Measurements from ENCODE around the gene KRT81.
"Not testable (repeated sequence)": the region's sequence is repeated elsewhere in the genome, so short reads cannot be mapped to it uniquely, and the experiment has no call there.

Gene KRT81

DNA sequence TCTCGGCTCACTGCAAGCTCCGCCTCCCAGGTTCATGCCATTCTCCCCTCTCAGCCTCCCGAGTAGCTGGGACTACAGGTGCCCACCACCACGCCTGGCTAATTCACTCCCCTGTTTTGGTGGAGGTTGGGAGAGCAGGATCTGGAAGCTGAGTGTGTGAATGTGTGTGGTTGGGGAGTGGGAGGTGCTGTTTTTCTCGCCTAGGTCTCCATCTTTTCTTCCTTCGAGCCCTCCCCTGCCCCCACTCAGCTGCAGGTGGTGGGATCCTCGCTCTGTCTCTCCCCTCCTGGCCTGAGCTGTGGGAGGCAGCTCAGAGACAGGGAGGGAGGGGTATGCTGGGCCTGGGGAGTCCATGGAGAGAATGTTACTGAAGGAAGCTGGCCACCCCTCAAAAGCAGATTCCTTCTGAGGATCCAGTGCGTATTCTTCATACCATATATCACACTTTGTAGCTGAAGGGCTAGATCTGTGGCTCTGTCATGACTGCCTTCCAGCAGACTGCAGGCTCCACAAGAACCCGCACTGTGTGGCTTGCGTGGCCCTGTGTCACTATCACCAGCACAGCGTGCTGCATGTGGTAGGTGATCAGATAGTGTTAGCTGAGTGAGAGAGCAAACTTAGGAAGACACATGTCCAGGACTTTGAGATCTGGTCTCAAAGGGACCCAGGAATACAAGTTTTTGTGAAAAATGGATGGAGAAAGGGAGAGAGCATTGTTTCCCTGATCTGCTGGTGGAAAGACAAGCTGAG lies 27.1 kb upstream of the KRT81 start:
- no peak for DNase-seq (ENCODE audit: low read depth)
- TF ChIP-seq, protein P1, sequence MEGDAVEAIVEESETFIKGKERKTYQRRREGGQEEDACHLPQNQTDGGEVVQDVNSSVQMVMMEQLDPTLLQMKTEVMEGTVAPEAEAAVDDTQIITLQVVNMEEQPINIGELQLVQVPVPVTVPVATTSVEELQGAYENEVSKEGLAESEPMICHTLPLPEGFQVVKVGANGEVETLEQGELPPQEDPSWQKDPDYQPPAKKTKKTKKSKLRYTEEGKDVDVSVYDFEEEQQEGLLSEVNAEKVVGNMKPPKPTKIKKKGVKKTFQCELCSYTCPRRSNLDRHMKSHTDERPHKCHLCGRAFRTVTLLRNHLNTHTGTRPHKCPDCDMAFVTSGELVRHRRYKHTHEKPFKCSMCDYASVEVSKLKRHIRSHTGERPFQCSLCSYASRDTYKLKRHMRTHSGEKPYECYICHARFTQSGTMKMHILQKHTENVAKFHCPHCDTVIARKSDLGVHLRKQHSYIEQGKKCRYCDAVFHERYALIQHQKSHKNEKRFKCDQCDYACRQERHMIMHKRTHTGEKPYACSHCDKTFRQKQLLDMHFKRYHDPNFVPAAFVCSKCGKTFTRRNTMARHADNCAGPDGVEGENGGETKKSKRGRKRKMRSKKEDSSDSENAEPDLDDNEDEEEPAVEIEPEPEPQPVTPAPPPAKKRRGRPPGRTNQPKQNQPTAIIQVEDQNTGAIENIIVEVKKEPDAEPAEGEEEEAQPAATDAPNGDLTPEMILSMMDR (IDR thresholded peaks at IDR 0.05; ENCODE audit: low read depth, low read length, missing control alignments), result no peak
- no peak overlapping the region for H3K4me3 ChIP-seq (ENCODE audit: low read depth, low read length)

- TF ChIP-seq, protein P1 (IDR thresholded peaks at IDR 0.05; ENCODE audit: low read depth, low read length, missing control alignments), result no peak
- no peak for DNase-seq (ENCODE audit: low read depth)
- no peak overlapping the region for H3K4me3 ChIP-seq (ENCODE audit: low read depth, low read length)
These were observed 26.2 kb upstream of the KRT81 start for GRCh38 chr12:52317468-52318052.

- no peak overlapping the region for H3K4me3 ChIP-seq (ENCODE audit: low read depth, low read length)
- DNase-seq (ENCODE audit: low read depth), result no peak
- TF ChIP-seq, protein P1 (IDR thresholded peaks at IDR 0.05; ENCODE audit: low read depth, low read length, missing control alignments), result no peak
These were observed 25.4 kb upstream of the KRT81 start for GRCh38 chr12:52316701-52317100.

DNA sequence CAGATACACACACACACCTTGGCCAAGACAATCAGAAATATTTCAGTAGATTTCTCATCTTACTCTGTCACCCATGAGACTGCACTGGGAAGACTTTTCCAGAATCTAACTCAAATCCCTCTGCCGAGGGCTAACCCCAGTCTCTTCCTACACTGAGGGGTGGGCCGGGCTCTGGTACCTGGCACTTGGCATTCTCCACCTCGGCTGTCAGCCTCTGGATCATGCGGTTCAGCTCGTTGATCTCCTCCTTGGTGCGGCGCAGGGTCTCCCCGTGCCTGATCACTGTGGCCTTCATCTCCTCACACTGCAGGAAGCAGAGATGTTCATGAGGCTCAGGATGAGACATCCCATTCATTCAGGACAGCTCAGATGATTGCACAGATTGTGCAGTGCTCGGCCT lies 25.0 kb upstream of the KRT81 start:
- no peak for DNase-seq (ENCODE audit: low read depth)
- no peak overlapping the region for H3K4me3 ChIP-seq (ENCODE audit: low read depth, low read length)
- TF ChIP-seq, protein P1 (IDR thresholded peaks at IDR 0.05; ENCODE audit: low read depth, low read length, missing control alignments), result no peak

DNA sequence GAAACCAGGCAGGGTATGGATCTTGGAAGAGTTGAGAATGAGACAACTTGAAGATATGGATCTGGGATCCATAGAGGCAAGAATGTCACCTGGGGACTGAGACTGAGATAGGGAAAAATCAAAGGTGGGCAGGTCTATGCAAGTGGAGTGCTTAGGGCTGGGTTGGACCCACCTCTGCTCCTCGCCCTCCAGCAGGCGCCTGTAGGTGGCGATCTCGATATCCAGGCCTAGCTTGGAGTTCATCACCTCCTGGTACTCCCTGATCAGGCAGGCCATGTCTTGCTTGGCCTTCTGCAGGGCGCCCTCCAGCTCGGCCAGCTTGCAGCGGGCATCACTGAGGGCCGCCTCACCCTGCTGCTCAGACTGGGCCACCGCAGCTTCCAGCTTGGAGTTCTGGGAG lies 24.4 kb upstream of the KRT81 start:
- H3K4me3 ChIP-seq (ENCODE audit: low read depth, low read length); DNase-seq (ENCODE audit: low read depth): not testable (repeated sequence)
- TF ChIP-seq, protein P1 (IDR thresholded peaks at IDR 0.05; ENCODE audit: low read depth, low read length, missing control alignments), result peak; percentile 68

GRCh38 chr12:52314511-52314910 lies 23.2 kb upstream of the KRT81 start:
- DNase-seq (ENCODE audit: low read depth), result no peak
- TF ChIP-seq, protein P1 (IDR thresholded peaks at IDR 0.05; ENCODE audit: low read depth, low read length, missing control alignments), result no peak
- H3K4me3 ChIP-seq (ENCODE audit: low read depth, low read length), result no peak overlapping the region

DNA sequence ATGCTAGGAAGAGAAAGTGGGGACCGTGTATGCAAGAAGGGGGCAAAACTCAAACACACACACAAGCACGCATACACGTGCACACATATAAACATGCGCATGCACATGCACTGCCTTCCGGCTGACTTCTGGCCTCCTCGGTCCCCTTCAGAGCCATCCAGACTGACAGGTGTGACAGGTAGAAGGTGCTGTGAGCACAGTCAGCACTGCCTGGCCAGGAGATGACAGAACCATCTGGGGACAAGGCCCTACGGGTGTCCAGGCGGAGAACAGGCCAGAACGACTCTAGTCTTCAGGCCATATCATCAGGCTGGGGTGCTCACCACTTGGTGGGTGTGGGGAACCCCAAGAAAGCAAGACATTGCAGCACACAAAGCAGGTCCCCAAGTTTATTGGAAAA lies 22.6 kb upstream of the KRT81 start:
- H3K4me3 ChIP-seq (ENCODE audit: low read depth, low read length), result no peak overlapping the region
- DNase-seq (ENCODE audit: low read depth), result no peak
- TF ChIP-seq, protein P1 (IDR thresholded peaks at IDR 0.05; ENCODE audit: low read depth, low read length, missing control alignments), result no peak
